RWPE2 (cell line): ENCODE measurements around the gene FNDC3B.

ENCODE experiments used
- ATAC-seq: fragments of 200-7000 bp; cut with Tn5 transposase; 3 replicates; pipeline ENCODE4 v1.9.1; 2021; ENCODE audit warnings: low read depth
- DNase-seq: peaks from one replicate; pipeline ENCODE4 v3.0.0-alpha.2; 2020; ENCODE audit warnings: low spot score
- H3K27ac ChIP-seq: fragments of 450-650 bp; 2 replicates; pipeline ENCODE4 v1.5.1; 2017; ENCODE audit warnings: mild to moderate bottlenecking; ENCODE audit not compliant: poor library complexity, severe bottlenecking
- H3K27me3 ChIP-seq: fragments of 250-450 bp; sonication (Bioruptor Pico); 2 replicates; pipeline ENCODE4 v1.5.1; 2021; ENCODE audit warnings: mild to moderate bottlenecking, moderate library complexity; ENCODE audit not compliant: insufficient read depth, poor library complexity, severe bottlenecking
- H3K36me3 ChIP-seq: fragments of 250-450 bp; sonication (Bioruptor Pico); 2 replicates; pipeline ENCODE4 v1.5.1; 2020; ENCODE audit warnings: low read depth, mild to moderate bottlenecking, moderate library complexity
- H3K4me1 ChIP-seq: fragments of 250-450 bp; sonication (Bioruptor Pico); 2 replicates; pipeline ENCODE4 v1.5.1; 2021; ENCODE audit warnings: mild to moderate bottlenecking, moderate library complexity; ENCODE audit not compliant: insufficient read depth, poor library complexity, severe bottlenecking
- H3K4me3 ChIP-seq: fragments of 250-450 bp; sonication (Bioruptor Pico); 2 replicates; pipeline ENCODE4 v1.5.1; 2021; ENCODE audit warnings: mild to moderate bottlenecking, moderate library complexity; ENCODE audit not compliant: severe bottlenecking
- H3K9me3 ChIP-seq: fragments of 250-450 bp; sonication (Bioruptor Pico); 2 replicates; pipeline ENCODE4 v1.5.1; 2021; ENCODE audit warnings: mild to moderate bottlenecking, moderate library complexity; ENCODE audit not compliant: severe bottlenecking
- CTCF ChIP-seq: fragments of 450-650 bp; IDR thresholded peaks from one replicate; pipeline ENCODE4 v1.5.1; 2017; ENCODE audit warnings: mild to moderate bottlenecking, moderate library complexity; ENCODE audit not compliant: poor library complexity, severe bottlenecking

Gene FNDC3B

GRCh38 chr3:172202797-172203196, 163.4 kb downstream of the FNDC3B start:
- Histone ChIP-seq H3K27ac (peak overlapping the region; percentile 7), H3K9me3 (no peaks in the 10 kb centered on the region), H3K36me3 (peaks cover 6% of the 10 kb centered on the region; the same call in 1 of the 2 replicates), H3K4me1 (peaks cover 3% of the 10 kb centered on the region), H3K27me3 (no peaks in the 10 kb centered on the region), H3K4me3 (no peak overlapping the region)
- no peak for TF ChIP-seq CTCF
- ATAC-seq (no peak), DNase-seq (no peak)

- peaks cover 3% of the 10 kb centered on the region for H3K4me1 ChIP-seq
- no peak for DNase-seq
- no peak for TF ChIP-seq CTCF
- H3K36me3 ChIP-seq: peaks cover 6% of the 10 kb centered on the region; the same call in 1 of the 2 replicates
- ATAC-seq: no peak
- no peak overlapping the region for H3K4me3 ChIP-seq
- no peaks in the 10 kb centered on the region for H3K27me3 ChIP-seq
- peak overlapping the region; percentile 7 for H3K27ac ChIP-seq
- H3K9me3 ChIP-seq: no peaks in the 10 kb centered on the region
These were observed 164.3 kb downstream of the FNDC3B start for GRCh38 chr3:172203522-172204258.

GRCh38 chr3:172204716-172205115, 165.3 kb downstream of the FNDC3B start:
- Histone ChIP-seq H3K4me3 (no peak overlapping the region), H3K27ac (no peak overlapping the region), H3K27me3 (no peaks in the 10 kb centered on the region), H3K36me3 (peaks cover 6% of the 10 kb centered on the region; the same call in 1 of the 2 replicates), H3K9me3 (no peaks in the 10 kb centered on the region), H3K4me1 (peaks cover 3% of the 10 kb centered on the region)
- DNase-seq: no peak
- TF ChIP-seq CTCF: no peak
- ATAC-seq: no peak

GRCh38 chr3:172208586-172209332, 169.4 kb downstream of the FNDC3B start:
- peak; percentile 69 for ATAC-seq
- peaks cover 13% of the 10 kb centered on the region for H3K4me1 ChIP-seq
- H3K4me3 ChIP-seq: no peak overlapping the region
- no peak for TF ChIP-seq CTCF
- no peak for DNase-seq
- H3K36me3 ChIP-seq: peaks cover 25% of the 10 kb centered on the region
- no peaks in the 10 kb centered on the region for H3K27me3 ChIP-seq
- H3K9me3 ChIP-seq: peaks cover 4% of the 10 kb centered on the region
- peak overlapping the region; percentile 15 for H3K27ac ChIP-seq
